ENCODE results near the gene LMNB1.

The LMNB1 gene

DNA sequence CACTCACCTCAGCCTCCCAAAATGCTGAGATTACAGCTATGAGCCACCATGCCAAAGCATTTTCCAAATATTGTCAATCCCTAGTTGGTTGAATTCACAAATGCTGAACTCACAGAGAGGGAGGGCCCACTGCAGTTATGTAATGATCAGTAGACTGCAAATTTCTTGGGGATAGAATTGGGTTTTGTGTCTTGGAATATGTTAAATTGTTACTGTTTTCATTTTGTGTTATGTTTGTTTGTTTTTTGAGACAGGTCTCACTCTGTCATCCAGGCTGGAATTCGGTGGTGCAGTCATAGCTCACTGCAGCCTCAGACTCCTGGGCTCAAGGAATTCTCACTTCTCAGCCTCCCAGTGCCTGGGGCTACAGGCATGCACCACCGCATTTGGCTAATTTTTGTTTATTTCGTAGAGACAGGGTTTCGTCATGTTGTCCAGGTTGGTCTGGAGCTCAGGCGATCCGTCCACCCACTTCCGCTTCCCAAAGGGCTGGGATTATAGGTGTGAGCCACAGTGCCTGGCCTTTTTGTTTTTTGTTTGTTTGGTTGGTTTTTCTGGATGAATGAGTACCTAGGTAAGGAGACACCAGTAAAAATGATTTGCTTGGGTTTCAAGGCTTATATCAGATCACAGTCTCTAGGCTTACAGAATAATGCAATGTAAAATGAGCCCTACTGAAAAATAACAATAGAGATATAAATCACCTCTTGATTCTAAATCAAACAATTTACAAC is 31.5 kb upstream of the LMNB1 start:
- Histone ChIP-seq H3K9ac (ENCODE audit: low read depth, low read length) (no peak overlapping the region), H3K27ac (ENCODE audit: low read length) (no peak overlapping the region), H3K79me2 (ENCODE audit: insufficient read depth, low read length) (no peaks in the 10 kb centered on the region), H3K9me3 (ENCODE audit: insufficient read depth, low read length, severe bottlenecking) (no peaks in the 10 kb centered on the region), H3K4me2 (ENCODE audit: insufficient read depth, low read length) (no peak overlapping the region), H3K4me1 (ENCODE audit: insufficient read depth, low read length) (peaks cover 19% of the 10 kb centered on the region), H2AFZ (ENCODE audit: low read depth, low read length) (no peak overlapping the region), H3K36me3 (ENCODE audit: insufficient read depth, low read length) (no peaks in the 10 kb centered on the region), H4K20me1 (ENCODE audit: insufficient read depth, low read length) (no peaks in the 10 kb centered on the region), H3K27me3 (ENCODE audit: insufficient read depth, low read length, poor library complexity) (no peaks in the 10 kb centered on the region), H3K4me3 (ENCODE audit: low read depth in 1 of 2, low read length in 2 of 2) (no peak overlapping the region)
- DNase-seq = no peak
- TF ChIP-seq EZH2 (IDR thresholded peaks at IDR 0.05; ENCODE audit: borderline replicate concordance, low read depth, low read length, severe bottlenecking) = no peak
- TF ChIP-seq, protein P1, sequence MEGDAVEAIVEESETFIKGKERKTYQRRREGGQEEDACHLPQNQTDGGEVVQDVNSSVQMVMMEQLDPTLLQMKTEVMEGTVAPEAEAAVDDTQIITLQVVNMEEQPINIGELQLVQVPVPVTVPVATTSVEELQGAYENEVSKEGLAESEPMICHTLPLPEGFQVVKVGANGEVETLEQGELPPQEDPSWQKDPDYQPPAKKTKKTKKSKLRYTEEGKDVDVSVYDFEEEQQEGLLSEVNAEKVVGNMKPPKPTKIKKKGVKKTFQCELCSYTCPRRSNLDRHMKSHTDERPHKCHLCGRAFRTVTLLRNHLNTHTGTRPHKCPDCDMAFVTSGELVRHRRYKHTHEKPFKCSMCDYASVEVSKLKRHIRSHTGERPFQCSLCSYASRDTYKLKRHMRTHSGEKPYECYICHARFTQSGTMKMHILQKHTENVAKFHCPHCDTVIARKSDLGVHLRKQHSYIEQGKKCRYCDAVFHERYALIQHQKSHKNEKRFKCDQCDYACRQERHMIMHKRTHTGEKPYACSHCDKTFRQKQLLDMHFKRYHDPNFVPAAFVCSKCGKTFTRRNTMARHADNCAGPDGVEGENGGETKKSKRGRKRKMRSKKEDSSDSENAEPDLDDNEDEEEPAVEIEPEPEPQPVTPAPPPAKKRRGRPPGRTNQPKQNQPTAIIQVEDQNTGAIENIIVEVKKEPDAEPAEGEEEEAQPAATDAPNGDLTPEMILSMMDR (IDR thresholded peaks at IDR 0.05; ENCODE audit: borderline replicate concordance, extremely low read depth, low read length, poor library complexity, severe bottlenecking) = no peak
- no peak for ATAC-seq (ENCODE audit: insufficient read depth, low read depth)

DNA sequence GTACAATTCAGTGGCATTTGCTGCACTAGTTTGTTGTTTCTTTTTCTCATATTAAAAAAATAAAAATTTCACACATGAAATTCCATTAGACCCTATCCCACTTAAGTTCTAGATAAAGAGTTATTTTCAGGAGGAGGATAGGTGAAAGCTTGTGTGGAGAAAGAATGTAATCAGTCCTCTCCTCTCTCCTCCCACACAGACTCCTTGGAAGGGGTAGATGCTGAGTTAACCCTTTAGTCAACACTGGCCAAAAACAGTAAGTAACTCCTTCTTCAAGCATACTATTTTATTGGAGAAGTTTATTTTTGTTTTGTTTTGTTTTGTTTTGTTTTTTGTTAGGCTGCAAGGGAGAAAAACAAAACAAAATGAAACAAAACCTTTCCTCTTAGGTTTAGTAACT is 30.6 kb upstream of the LMNB1 start:
- ATAC-seq (ENCODE audit: insufficient read depth, low read depth) (no peak), DNase-seq (no peak)
- H3K4me1 ChIP-seq (ENCODE audit: insufficient read depth, low read length) = peaks cover 19% of the 10 kb centered on the region
- no peaks in the 10 kb centered on the region for H3K27me3 ChIP-seq (ENCODE audit: insufficient read depth, low read length, poor library complexity)
- TF ChIP-seq, protein P1 (IDR thresholded peaks at IDR 0.05; ENCODE audit: borderline replicate concordance, extremely low read depth, low read length, poor library complexity, severe bottlenecking) = no peak
- TF ChIP-seq EZH2 (IDR thresholded peaks at IDR 0.05; ENCODE audit: borderline replicate concordance, low read depth, low read length, severe bottlenecking) = no peak
- no peak overlapping the region for H3K27ac ChIP-seq (ENCODE audit: low read length)
- no peak overlapping the region for H3K4me2 ChIP-seq (ENCODE audit: insufficient read depth, low read length)
- H4K20me1 ChIP-seq (ENCODE audit: insufficient read depth, low read length) = no peaks in the 10 kb centered on the region
- no peak overlapping the region for H3K9ac ChIP-seq (ENCODE audit: low read depth, low read length)
- no peaks in the 10 kb centered on the region for H3K9me3 ChIP-seq (ENCODE audit: insufficient read depth, low read length, severe bottlenecking)
- H3K36me3 ChIP-seq (ENCODE audit: insufficient read depth, low read length) = no peaks in the 10 kb centered on the region
- H3K4me3 ChIP-seq (ENCODE audit: low read depth in 1 of 2, low read length in 2 of 2) = no peak overlapping the region
- H2AFZ ChIP-seq (ENCODE audit: low read depth, low read length) = no peak overlapping the region
- H3K79me2 ChIP-seq (ENCODE audit: insufficient read depth, low read length) = no peaks in the 10 kb centered on the region

DNA sequence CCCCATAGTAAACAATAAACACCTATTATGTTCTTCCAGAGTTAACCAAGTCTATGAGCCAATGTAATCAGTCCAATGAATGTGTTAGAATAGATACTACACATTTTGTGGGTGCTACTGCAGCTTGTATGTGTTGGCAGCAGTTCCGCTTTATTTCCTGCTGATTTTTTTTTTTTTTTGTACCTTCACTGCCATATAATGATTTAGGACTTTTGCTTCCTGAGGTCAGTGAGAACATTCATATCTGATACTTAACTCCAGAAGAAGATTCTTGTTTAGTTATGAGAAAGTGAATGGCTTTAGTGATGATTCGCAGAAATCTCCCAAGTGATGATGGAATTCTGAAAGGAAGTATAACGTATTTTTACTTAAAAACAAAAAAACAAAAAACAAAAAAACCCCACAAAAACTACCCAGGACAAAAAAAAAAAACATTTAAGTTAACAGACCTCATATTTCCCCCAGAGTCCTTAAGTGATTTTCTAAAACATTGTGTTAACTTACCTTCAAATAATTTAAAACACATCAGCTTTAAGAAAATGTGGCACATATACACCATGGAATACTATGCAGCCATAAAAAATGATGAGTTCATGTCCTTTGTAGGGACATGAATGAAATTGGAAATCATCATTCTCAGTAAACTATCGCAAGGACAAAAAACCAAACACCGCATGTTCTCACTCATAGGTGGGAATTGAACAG is 24.7 kb upstream of the LMNB1 start:
- Histone ChIP-seq H3K9ac (ENCODE audit: low read depth, low read length) (no peak overlapping the region), H3K4me2 (ENCODE audit: insufficient read depth, low read length) (no peak overlapping the region), H3K9me3 (ENCODE audit: insufficient read depth, low read length, severe bottlenecking) (no peaks in the 10 kb centered on the region), H3K79me2 (ENCODE audit: insufficient read depth, low read length) (no peaks in the 10 kb centered on the region), H3K4me1 (ENCODE audit: insufficient read depth, low read length) (peaks cover 19% of the 10 kb centered on the region), H4K20me1 (ENCODE audit: insufficient read depth, low read length) (no peaks in the 10 kb centered on the region), H3K27me3 (ENCODE audit: insufficient read depth, low read length, poor library complexity) (no peaks in the 10 kb centered on the region), H3K36me3 (ENCODE audit: insufficient read depth, low read length) (no peaks in the 10 kb centered on the region), H3K4me3 (ENCODE audit: low read depth in 1 of 2, low read length in 2 of 2) (no peak overlapping the region), H3K27ac (ENCODE audit: low read length) (no peak overlapping the region), H2AFZ (ENCODE audit: low read depth, low read length) (no peak overlapping the region)
- DNase-seq (no peak), ATAC-seq (ENCODE audit: insufficient read depth, low read depth) (no peak)
- no peak for TF ChIP-seq EZH2 (IDR thresholded peaks at IDR 0.05; ENCODE audit: borderline replicate concordance, low read depth, low read length, severe bottlenecking)
- TF ChIP-seq, protein P1 (IDR thresholded peaks at IDR 0.05; ENCODE audit: borderline replicate concordance, extremely low read depth, low read length, poor library complexity, severe bottlenecking) = no peak
